K562 (cell line): ENCODE results near the gene TREM1. TPM values are rescaled to one million over a fixed set of nuclear protein-coding genes. Genes with fewer than 3 reads are reported as not detected.

Source experiments
- ATAC-seq: fragments of 200-7000 bp; cut with Tn5 transposase; 3 replicates; pipeline ENCODE4 v1.9.1; 2020; ENCODE audit warnings: moderate library complexity
- BruUV-seq: library from RNA; stranded (reverse); fragments of 400-500 nt; replicated peaks from 2 replicates; lab custom pipeline; 2021; lab: Mats Ljungman, UMichigan
- CTCF ChIA-PET: fragments of 300-600 bp; formaldehyde crosslinking; extraction: SDS; loops from one replicate; lab custom pipeline; 2021; ENCODE audit warnings: low intra/inter-chr PET ratio; lab: Yijun Ruan, JAX
- POLR2A ChIA-PET: fragments of 300-600, 350-650 bp; sonication (Branson Sonifier 250); formaldehyde crosslinking; extraction: SDS; loops from one replicate; lab custom pipeline; 2021; ENCODE audit warnings: antibody characterized with exemption, inconsistent platforms; lab: Yijun Ruan, JAX
- DNase-seq, 4 experiments: peaks; one replicate each; pipeline versions ENCODE4 v3.0.0 to v3.0.0-alpha.2; 2011 to 2018; ENCODE audit warnings: low spot score in 3 of 4, mixed read lengths in 3 of 4; ENCODE audit errors: extremely low read depth in 1 of 4
- FAIRE-seq: peaks from 2 replicates; lab custom pipeline; 2011; peaks lifted over from hg19 to GRCh38; lab: Jason Lieb, UNC
- H2AFZ ChIP-seq: 2 replicates; pipeline ENCODE4 v1.6.0; 2011; ENCODE audit warnings: low read depth, low read length, control low read depth, inconsistent platforms
- H3K27ac ChIP-seq: fragments of 200-600 bp; 3 replicates; pipeline ENCODE4 v1.8.0; 2011; ENCODE audit warnings: low read depth, mild to moderate bottlenecking, control low read depth, inconsistent platforms, low read length, moderate library complexity, mixed read lengths; ENCODE audit errors: extremely low read depth
- H3K27me3 ChIP-seq, 2 experiments: fragments of 300-600 bp in 1 of 2; 2 replicates in 1 of 2; 3 replicates in 1 of 2; pipeline versions ENCODE4 v1.6.0 to v1.8.0; 2011; ENCODE audit warnings: inconsistent platforms in 2 of 2, low read length in 2 of 2, mild to moderate bottlenecking in 1 of 2, mixed read lengths in 1 of 2, moderate library complexity in 1 of 2; ENCODE audit not compliant: control insufficient read depth in 2 of 2, insufficient read depth in 2 of 2
- H3K36me3 ChIP-seq: fragments of 300-600 bp; 3 replicates; pipeline ENCODE4 v1.8.0; 2011; ENCODE audit warnings: mild to moderate bottlenecking, low read length, inconsistent platforms; ENCODE audit not compliant: control insufficient read depth, insufficient read depth
- H3K4me1 ChIP-seq, 2 experiments: fragments of 200-600 bp in 1 of 2; replicated peaks in 1 of 2; 2 replicates in 1 of 2; 3 replicates in 1 of 2; pipeline versions ENCODE4 v1.5.1 to v1.8.0; 2011; ENCODE audit warnings: inconsistent platforms in 2 of 2, low read length in 2 of 2, mild to moderate bottlenecking in 1 of 2, mixed read lengths in 1 of 2, moderate library complexity in 1 of 2; ENCODE audit not compliant: control insufficient read depth in 2 of 2, insufficient read depth in 2 of 2
- H3K4me2 ChIP-seq: 2 replicates; pipeline ENCODE4 v1.6.1; 2011; ENCODE audit warnings: low read length, control low read depth, inconsistent platforms, mixed read lengths; ENCODE audit not compliant: insufficient read depth
- H3K4me3 ChIP-seq: fragments of 200-600 bp; sonication (generic), shearing (Covaris generic); 2 replicates; pipeline ENCODE4 v1.5.1; 2016; ENCODE audit warnings: control low read depth, inconsistent platforms
- H3K79me2 ChIP-seq: fragments of 200-600 bp; 3 replicates; pipeline ENCODE4 v1.8.0; 2011; ENCODE audit warnings: low read length, inconsistent platforms; ENCODE audit not compliant: control insufficient read depth, insufficient read depth
- H3K9ac ChIP-seq, 2 experiments: 2 replicates each; pipeline versions ENCODE4 v1.6.0 to v1.6.1; 2011; ENCODE audit warnings: low read depth in 2 of 2, low read length in 2 of 2, control low read depth in 1 of 2, inconsistent platforms in 1 of 2, mild to moderate bottlenecking in 1 of 2, mixed read lengths in 1 of 2; ENCODE audit not compliant: insufficient read depth in 1 of 2
- H3K9me1 ChIP-seq: one replicate; pipeline ENCODE4 v1.6.0; 2011; ENCODE audit warnings: inconsistent platforms, mild to moderate bottlenecking, low read length, moderate library complexity; ENCODE audit not compliant: control insufficient read depth, insufficient read depth
- H3K9me3 ChIP-seq: replicated peaks from 2 replicates; pipeline ENCODE4 v1.5.1; 2011; ENCODE audit warnings: low read depth, low read length, inconsistent platforms; ENCODE audit not compliant: control insufficient read depth, insufficient read depth
- H4K20me1 ChIP-seq: replicated peaks from 2 replicates; pipeline ENCODE4 v1.6.1; 2011; ENCODE audit warnings: low read length, inconsistent platforms, mixed read lengths; ENCODE audit not compliant: control insufficient read depth, insufficient read depth
- CEBPG ChIP-seq, 3 experiments: fragments of 200-800 bp in 1 of 3; sonication (Bioruptor generic) in 1 of 3; sonication (generic) in 1 of 3; formaldehyde crosslinking in 1 of 3; IDR thresholded peaks in 2 of 3; conservative IDR thresholded peaks in 1 of 3; 2 replicates each; pipeline versions ENCODE4 v1.6.1 to v1.8.0; 2016 to 2022; ENCODE audit warnings: missing compliant biosample characterization in 2 of 3, missing genetic modification characterization in 2 of 3, mild to moderate bottlenecking in 1 of 3, missing genetic modification reagents in 1 of 3
- SMC3 ChIP-seq: conservative IDR thresholded peaks from 2 replicates; pipeline ENCODE4 v1.6.1; 2011; ENCODE audit warnings: low read depth, low read length, improper control_type of control experiment; ENCODE audit not compliant: insufficient read depth
- TAF7 ChIP-seq: fragments of 450-650 bp; IDR thresholded peaks from 2 replicates; pipeline ENCODE4 v1.6.1; 2016; ENCODE audit warnings: missing genetic modification characterization, missing compliant biosample characterization
- XRCC3 ChIP-seq: fragments of 450-650 bp; IDR thresholded peaks from 2 replicates; pipeline ENCODE4 v1.6.1; 2017; ENCODE audit warnings: mild to moderate bottlenecking, moderate library complexity
- ZNF3 ChIP-seq: fragments of 250-450 bp; sonication (Bioruptor Pico); IDR thresholded peaks from 2 replicates; pipeline ENCODE4 v1.5.0; 2021; ENCODE audit warnings: mild to moderate bottlenecking, moderate library complexity
- ZNF444 ChIP-seq: fragments of 250-450 bp; sonication (Bioruptor Pico); IDR thresholded peaks from 2 replicates; pipeline ENCODE4 v1.4.0; 2020; ENCODE audit warnings: mild to moderate bottlenecking, moderate library complexity
- WGBS: fragments of 100-300 bp; shearing (Covaris generic); methylation state at CpG from one replicate; pipeline ENCODE4 v1.1.6; 2016; ENCODE audit warnings: low coverage, mixed read lengths; ENCODE audit not compliant: insufficient coverage; ENCODE audit errors: missing lambda C conversion rate; 5-methylcytosine and 5-hydroxymethylcytosine counted together
- in situ Hi-C: fragments of 300-500 bp; cut with MboI; formaldehyde crosslinking; loops from 4 replicates; pipeline ENCODE4 v1.15.0; 2018; ENCODE audit warnings: inconsistent platforms, mixed read lengths
- intact Hi-C: fragments of 100-400 bp; cut with micrococcal nuclease; formaldehyde crosslinking; loops from 2 replicates; pipeline ENCODE4 v1.14.2; 2022
- polyA plus RNA-seq, 8 experiments: library from polyadenylated mRNA; depleted of rRNA in 4 of 8; stranded (reverse) in 5 of 8; unstranded in 3 of 8; fragments of >200 nt; fragmentation: Nextera tagmentation in 2 of 8; fragmentation: Illumina TruSeq in 1 of 8; extraction: Ambion mirVana in 2 of 8; extraction: Trizol in 1 of 8; gene quantifications; 2 replicates each; pipeline versions ENCODE4 v1.2.1 to v1.2.3, GENCODE V29; 2011 to 2014; ENCODE audit warnings: inconsistent platforms in 1 of 8, missing spikeins in 1 of 8
- total RNA-seq, 7 experiments: library from RNA; depleted of rRNA in 6 of 7; stranded (reverse); fragments of >200 nt in 6 of 7; fragmentation: Illumina TruSeq in 2 of 7; extraction: Trizol in 2 of 7; gene quantifications; 2 replicates each; pipeline versions ENCODE4 v1.2.1 to v1.2.3, GENCODE V29; 2011 to 2021; ENCODE audit warnings: low replicate concordance in 1 of 7

TREM1 gene
- total and polyA plus RNA-seq, 9 of the 15 experiments (the other 6 are each of a cell fraction or from before 2014, with no cell fraction given), result not detected

- no peak for TF ChIP-seq XRCC3
- no peak for TF ChIP-seq SMC3
- TF ChIP-seq ZNF3 (CRISPR knock-in tag), result no peak
- no peak for TF ChIP-seq TAF7 (tag)
- no peak overlapping the region for H2AFZ ChIP-seq
- H4K20me1 ChIP-seq, result no peaks in the 10 kb centered on the region; the same call in 1 of the 2 replicates
- no peaks in the 10 kb centered on the region for H3K79me2 ChIP-seq
- no peak overlapping the region for H3K4me3 ChIP-seq
- ChIA-PET CTCF (no interaction called here), POLR2A (interaction anchor here (1.0 kb wide), 1 partner anchor 8 kb away, joined by 3 read pairs; no protein-coding TSS in a partner anchor)
- no peaks in the 10 kb centered on the region for H3K9me3 ChIP-seq
- no peak overlapping the region for H3K9ac ChIP-seq
- intact Hi-C loops (no loop called here), in situ Hi-C loops (no loop called here)
- DNase-seq (no peak), ATAC-seq (no peak), FAIRE-seq (no peak)
- no peaks in the 10 kb centered on the region for H3K9me1 ChIP-seq
- H3K36me3 ChIP-seq, result no peaks in the 10 kb centered on the region
- H3K27me3 ChIP-seq, result peaks cover 15 to 35% of the 10 kb centered on the region in 2 experiments; a peak in 4 of 5 replicates
- H3K27ac ChIP-seq, result no peak overlapping the region
- no TSS peak for BruUV-seq
- no peaks in the 10 kb centered on the region for H3K4me1 ChIP-seq
- no peak overlapping the region for H3K4me2 ChIP-seq
- 0% methylated on average over 4 of the region's 4 CpGs for WGBS
These were observed 16.8 kb downstream of the TREM1 start for GRCh38 chr6:41269716-41270115.

- WGBS, result 0% methylated on average over 2 of the region's 2 CpGs
- H2AFZ ChIP-seq, result no peak overlapping the region
- no peak for ATAC-seq
- FAIRE-seq, result no peak
- TF ChIP-seq CEBPG (CRISPR knock-in tag; IDR thresholded peaks at IDR 0.05) (no peak), CEBPG (tag; conservative IDR thresholded peaks at IDR 0.05 in 1 of 2, IDR thresholded peaks at IDR 0.05 in 1 of 2) (0 out of 4 replicates have a peak, but pooled peaks of 1 of the 2 experiments have one; percentile 17), ZNF444 (CRISPR knock-in tag) (no peak)
- TF ChIP-seq, all 486 proteins: peak for 1
- in situ Hi-C loops (no loop called here), intact Hi-C loops (no loop called here)
- H3K9me1 ChIP-seq, result no peaks in the 10 kb centered on the region
- H3K27ac ChIP-seq, result no peak overlapping the region
- no peak for DNase-seq
- no peak overlapping the region for H3K9ac ChIP-seq
- BruUV-seq, result no TSS peak
- no peak overlapping the region for H3K4me2 ChIP-seq
- H3K27me3 ChIP-seq, result peaks cover 13 to 32% of the 10 kb centered on the region in 2 experiments; a peak in 4 of 5 replicates
- no peaks in the 10 kb centered on the region for H3K4me1 ChIP-seq
- no peaks in the 10 kb centered on the region for H3K9me3 ChIP-seq
- no peaks in the 10 kb centered on the region; the same call in 1 of the 2 replicates for H4K20me1 ChIP-seq
- no peaks in the 10 kb centered on the region for H3K79me2 ChIP-seq
- H3K36me3 ChIP-seq, result no peaks in the 10 kb centered on the region
- CTCF ChIA-PET, result no interaction called here
- H3K4me3 ChIP-seq, result no peak overlapping the region
- POLR2A ChIA-PET, result interaction anchor here (1.0 kb wide), 1 partner anchor 8 kb away, joined by 3 read pairs; no protein-coding TSS in a partner anchor
These were observed 17.3 kb downstream of the TREM1 start for GRCh38 chr6:41269166-41269565.
